ENCODE results near the gene SYT7.

The SYT7 gene

GRCh38 chr11:61580271-61580888 is 496 bp downstream of the SYT7 start:
- no peak for DNase-seq (ENCODE audit: low spot score)

GRCh38 chr11:61579676-61580270 is 1.1 kb downstream of the SYT7 start:
- no peak for DNase-seq (ENCODE audit: low spot score)

GRCh38 chr11:61578819-61579675 is 1.8 kb downstream of the SYT7 start:
- no peak for DNase-seq (ENCODE audit: low spot score)

GRCh38 chr11:61577383-61578118 is 3.3 kb downstream of the SYT7 start:
- DNase-seq (ENCODE audit: low spot score): no peak

- DNase-seq (ENCODE audit: low spot score): no peak
Observed at GRCh38 chr11:61575886-61576861, 4.7 kb downstream of the SYT7 start.

GRCh38 chr11:61574611-61575010 is 6.3 kb downstream of the SYT7 start:
- no peak for DNase-seq (ENCODE audit: low spot score)

- no peak for DNase-seq (ENCODE audit: low spot score)
Observed at GRCh38 chr11:61572913-61573312, 8.0 kb downstream of the SYT7 start.

GRCh38 chr11:61571869-61572268 is 9.0 kb downstream of the SYT7 start:
- DNase-seq (ENCODE audit: low spot score): no peak

GRCh38 chr11:61571337-61571736 is 9.5 kb downstream of the SYT7 start:
- no peak for DNase-seq (ENCODE audit: low spot score)

GRCh38 chr11:61569701-61570100 is 11.2 kb downstream of the SYT7 start:
- DNase-seq (ENCODE audit: low spot score): no peak

GRCh38 chr11:61569018-61569417 is 11.9 kb downstream of the SYT7 start:
- no peak for DNase-seq (ENCODE audit: low spot score)

- DNase-seq (ENCODE audit: low spot score): peak; percentile 91
Observed at GRCh38 chr11:61567286-61568061, 13.4 kb downstream of the SYT7 start.

GRCh38 chr11:61564936-61565696 is 15.8 kb downstream of the SYT7 start:
- no peak for DNase-seq (ENCODE audit: low spot score)

GRCh38 chr11:61560751-61561150 is 20.1 kb downstream of the SYT7 start:
- no peak for DNase-seq (ENCODE audit: low spot score)

- no peak for DNase-seq (ENCODE audit: low spot score)
Observed at GRCh38 chr11:61556621-61557020, 24.3 kb downstream of the SYT7 start.

GRCh38 chr11:61555978-61556377 is 24.9 kb downstream of the SYT7 start:
- no peak for DNase-seq (ENCODE audit: low spot score)

- DNase-seq (ENCODE audit: low spot score): no peak
Observed at GRCh38 chr11:61555051-61555969, 25.6 kb downstream of the SYT7 start.

GRCh38 chr11:61554172-61554988 is 26.5 kb downstream of the SYT7 start:
- no peak for DNase-seq (ENCODE audit: low spot score)
